ENCODE measurements around the gene FER1L5.
A peak's percentile ranks its signal among the peaks of the same experiment; 100 is the strongest.

The FER1L5 gene

GRCh38 chr2:96616535-96616934 lies 26.0 kb upstream of the FER1L5 start:
- Histone ChIP-seq H3K9me3 (ENCODE audit: control insufficient read depth in 2 of 2, low read length in 2 of 2) (no peaks in the 10 kb centered on the region), H3K36me3 (ENCODE audit: control insufficient read depth in 2 of 2, insufficient read depth in 2 of 2, low read length in 2 of 2) (peaks cover 29 to 37% of the 10 kb centered on the region in 2 donors), H3K27ac (ENCODE audit: low read length) (no peak overlapping the region), H3K27me3 (ENCODE audit: control insufficient read depth in 1 of 2, insufficient read depth in 2 of 2, low read length in 2 of 2) (no peaks in the 10 kb centered on the region), H3K4me1 (ENCODE audit: control insufficient read depth, insufficient read depth, low read length) (peaks cover 2% of the 10 kb centered on the region), H3K9ac (ENCODE audit: low read length in 2 of 2) (no peak overlapping the region), H3K4me3 (ENCODE audit: low read length in 2 of 2) (no peak overlapping the region)

GRCh38 chr2:96617012-96617411 lies 25.6 kb upstream of the FER1L5 start:
- H3K4me3 ChIP-seq (ENCODE audit: low read length in 2 of 2), result no peak overlapping the region
- H3K9me3 ChIP-seq (ENCODE audit: control insufficient read depth in 2 of 2, low read length in 2 of 2), result no peaks in the 10 kb centered on the region
- H3K27ac ChIP-seq (ENCODE audit: low read length), result no peak overlapping the region
- H3K9ac ChIP-seq (ENCODE audit: low read length in 2 of 2), result no peak overlapping the region
- peaks cover 2% of the 10 kb centered on the region for H3K4me1 ChIP-seq (ENCODE audit: control insufficient read depth, insufficient read depth, low read length)
- H3K36me3 ChIP-seq (ENCODE audit: control insufficient read depth in 2 of 2, insufficient read depth in 2 of 2, low read length in 2 of 2), result peaks cover 26 to 33% of the 10 kb centered on the region in 2 donors
- H3K27me3 ChIP-seq (ENCODE audit: control insufficient read depth in 1 of 2, insufficient read depth in 2 of 2, low read length in 2 of 2), result no peaks in the 10 kb centered on the region

DNA sequence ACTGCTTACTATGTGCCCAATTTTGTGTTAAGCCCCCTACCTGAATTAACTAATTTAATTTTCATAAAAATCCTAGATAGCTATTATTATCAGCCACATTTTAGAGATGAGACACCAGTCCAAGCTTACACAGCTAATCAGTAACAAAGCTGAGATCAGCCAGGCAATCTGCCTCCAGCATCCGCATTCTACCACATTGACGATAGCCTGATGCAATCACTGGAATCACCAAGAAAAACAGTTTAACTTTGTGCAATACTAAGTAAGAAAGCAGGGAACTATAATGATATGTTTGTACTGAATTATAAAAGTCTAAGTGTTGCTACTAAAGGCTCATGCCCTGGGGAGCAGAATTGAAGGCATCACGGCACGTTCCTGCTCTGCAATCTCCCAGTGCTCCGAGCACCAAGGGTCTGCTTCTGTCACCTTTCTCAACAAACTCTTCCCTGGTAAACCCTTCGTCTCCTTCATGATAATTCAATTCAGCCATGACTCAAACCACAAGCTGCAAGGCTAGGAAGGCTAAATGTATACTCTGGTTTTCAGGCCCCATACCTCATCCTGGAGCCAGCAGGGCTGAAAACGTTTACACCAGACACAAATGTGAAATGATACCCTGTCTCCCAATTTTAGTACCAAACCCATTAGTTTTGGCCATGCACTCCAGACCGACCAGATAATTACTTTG lies 23.8 kb upstream of the FER1L5 start:
- no peaks in the 10 kb centered on the region for H3K27me3 ChIP-seq (ENCODE audit: control insufficient read depth in 1 of 2, insufficient read depth in 2 of 2, low read length in 2 of 2)
- H3K4me3 ChIP-seq (ENCODE audit: low read length in 2 of 2), result no peak overlapping the region
- H3K36me3 ChIP-seq (ENCODE audit: control insufficient read depth in 2 of 2, insufficient read depth in 2 of 2, low read length in 2 of 2), result peaks cover 16 to 20% of the 10 kb centered on the region in 2 donors
- H3K9ac ChIP-seq (ENCODE audit: low read length in 2 of 2), result no peak overlapping the region
- H3K4me1 ChIP-seq (ENCODE audit: control insufficient read depth, insufficient read depth, low read length), result peaks cover 2% of the 10 kb centered on the region
- H3K27ac ChIP-seq (ENCODE audit: low read length), result no peak overlapping the region
- no peaks in the 10 kb centered on the region for H3K9me3 ChIP-seq (ENCODE audit: control insufficient read depth in 2 of 2, low read length in 2 of 2)

- Histone ChIP-seq H3K4me1 (ENCODE audit: control insufficient read depth, insufficient read depth, low read length) (peaks cover 4% of the 10 kb centered on the region), H3K36me3 (ENCODE audit: control insufficient read depth in 2 of 2, insufficient read depth in 2 of 2, low read length in 2 of 2) (peaks cover 13 to 14% of the 10 kb centered on the region in 2 donors), H3K4me3 (ENCODE audit: low read length in 2 of 2) (no peak overlapping the region), H3K27ac (ENCODE audit: low read length) (no peak overlapping the region), H3K9ac (ENCODE audit: low read length in 2 of 2) (no peak overlapping the region), H3K9me3 (ENCODE audit: control insufficient read depth in 2 of 2, low read length in 2 of 2) (no peaks in the 10 kb centered on the region), H3K27me3 (ENCODE audit: control insufficient read depth in 1 of 2, insufficient read depth in 2 of 2, low read length in 2 of 2) (no peaks in the 10 kb centered on the region)
Observed at GRCh38 chr2:96622544-96622943, 20.0 kb upstream of the FER1L5 start.

GRCh38 chr2:96623116-96623515 lies 19.4 kb upstream of the FER1L5 start:
- H3K27ac ChIP-seq (ENCODE audit: low read length), result no peak overlapping the region
- no peaks in the 10 kb centered on the region for H3K9me3 ChIP-seq (ENCODE audit: control insufficient read depth in 2 of 2, low read length in 2 of 2)
- H3K9ac ChIP-seq (ENCODE audit: low read length in 2 of 2), result no peak overlapping the region
- H3K36me3 ChIP-seq (ENCODE audit: control insufficient read depth in 2 of 2, insufficient read depth in 2 of 2, low read length in 2 of 2), result peaks cover 16 to 19% of the 10 kb centered on the region in 2 donors
- no peaks in the 10 kb centered on the region for H3K27me3 ChIP-seq (ENCODE audit: control insufficient read depth in 1 of 2, insufficient read depth in 2 of 2, low read length in 2 of 2)
- H3K4me3 ChIP-seq (ENCODE audit: low read length in 2 of 2), result no peak overlapping the region
- H3K4me1 ChIP-seq (ENCODE audit: control insufficient read depth, insufficient read depth, low read length), result peaks cover 4% of the 10 kb centered on the region

GRCh38 chr2:96625571-96626552 lies 16.7 kb upstream of the FER1L5 start:
- Histone ChIP-seq H3K9ac (ENCODE audit: low read length in 2 of 2) (no peak overlapping the region), H3K9me3 (ENCODE audit: control insufficient read depth in 2 of 2, low read length in 2 of 2) (no peaks in the 10 kb centered on the region), H3K4me1 (ENCODE audit: control insufficient read depth, insufficient read depth, low read length) (peaks cover 4% of the 10 kb centered on the region), H3K4me3 (ENCODE audit: low read length in 2 of 2) (no peak overlapping the region), H3K27me3 (ENCODE audit: control insufficient read depth in 1 of 2, insufficient read depth in 2 of 2, low read length in 2 of 2) (no peaks in the 10 kb centered on the region), H3K36me3 (ENCODE audit: control insufficient read depth in 2 of 2, insufficient read depth in 2 of 2, low read length in 2 of 2) (peaks cover 14 to 16% of the 10 kb centered on the region in 2 donors), H3K27ac (ENCODE audit: low read length) (no peak overlapping the region)

DNA sequence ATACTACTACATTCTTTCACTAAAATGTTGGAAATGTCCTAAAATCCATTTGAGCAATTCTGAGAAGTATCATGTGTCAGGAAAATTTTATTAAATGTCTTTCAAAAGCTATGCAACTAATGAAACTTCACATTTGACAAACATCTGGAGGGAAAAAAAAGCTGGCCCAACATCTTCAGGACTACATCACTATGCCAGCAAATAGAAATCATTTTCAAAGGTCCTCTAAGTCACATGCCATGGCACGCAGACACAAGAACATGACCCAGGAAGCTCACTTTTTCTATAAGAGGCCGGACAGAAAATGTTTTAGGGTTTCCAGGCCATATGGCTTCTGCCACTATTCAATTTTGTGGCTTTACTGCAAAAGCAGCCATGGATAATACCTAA lies 16.0 kb upstream of the FER1L5 start:
- peaks cover 18 to 21% of the 10 kb centered on the region in 2 donors for H3K36me3 ChIP-seq (ENCODE audit: control insufficient read depth in 2 of 2, insufficient read depth in 2 of 2, low read length in 2 of 2)
- no peak overlapping the region for H3K9ac ChIP-seq (ENCODE audit: low read length in 2 of 2)
- H3K27ac ChIP-seq (ENCODE audit: low read length), result no peak overlapping the region
- H3K9me3 ChIP-seq (ENCODE audit: control insufficient read depth in 2 of 2, low read length in 2 of 2), result no peaks in the 10 kb centered on the region
- peaks cover 4% of the 10 kb centered on the region for H3K4me1 ChIP-seq (ENCODE audit: control insufficient read depth, insufficient read depth, low read length)
- no peak overlapping the region for H3K4me3 ChIP-seq (ENCODE audit: low read length in 2 of 2)
- H3K27me3 ChIP-seq (ENCODE audit: control insufficient read depth in 1 of 2, insufficient read depth in 2 of 2, low read length in 2 of 2), result no peaks in the 10 kb centered on the region

DNA sequence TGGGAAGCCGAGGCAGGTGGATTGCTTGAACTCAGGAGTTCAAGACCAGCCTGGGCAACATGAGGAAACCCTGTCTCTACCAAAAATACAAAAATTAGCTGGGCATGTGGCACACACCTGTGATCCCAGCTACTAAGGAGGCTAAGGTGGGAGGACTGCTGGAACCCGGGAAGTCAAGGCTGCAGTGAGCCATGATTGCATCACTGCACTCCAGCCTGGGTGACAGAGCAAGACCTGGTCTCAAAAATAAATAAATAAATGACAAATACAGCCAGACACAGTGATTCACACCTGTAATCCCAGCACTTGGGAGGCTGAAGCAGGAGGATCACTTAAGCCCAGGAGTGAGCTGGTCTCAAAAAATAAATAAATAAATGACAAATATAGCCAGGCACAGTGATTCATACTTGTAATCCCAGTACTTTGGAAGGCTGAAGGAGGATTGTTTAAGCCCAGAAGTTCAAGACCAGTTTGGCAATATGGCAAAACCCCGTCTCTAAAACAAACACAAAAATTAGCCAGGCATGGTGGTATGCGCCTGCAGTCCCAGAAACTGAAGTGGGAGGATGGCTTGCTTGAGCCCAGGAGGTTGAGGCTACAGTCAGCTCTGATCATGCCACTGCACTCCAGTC lies 10.6 kb upstream of the FER1L5 start:
- Histone ChIP-seq H3K4me3 (ENCODE audit: low read length in 2 of 2) (no peak overlapping the region), H3K9me3 (ENCODE audit: control insufficient read depth in 2 of 2, low read length in 2 of 2) (no peaks in the 10 kb centered on the region), H3K27ac (ENCODE audit: low read length) (no peak overlapping the region), H3K36me3 (ENCODE audit: control insufficient read depth in 2 of 2, insufficient read depth in 2 of 2, low read length in 2 of 2) (peaks cover 22 to 24% of the 10 kb centered on the region in 2 donors), H3K4me1 (ENCODE audit: control insufficient read depth, insufficient read depth, low read length) (peaks cover 3% of the 10 kb centered on the region), H3K27me3 (ENCODE audit: control insufficient read depth in 1 of 2, insufficient read depth in 2 of 2, low read length in 2 of 2) (no peaks in the 10 kb centered on the region), H3K9ac (ENCODE audit: low read length in 2 of 2) (no peak overlapping the region)

DNA sequence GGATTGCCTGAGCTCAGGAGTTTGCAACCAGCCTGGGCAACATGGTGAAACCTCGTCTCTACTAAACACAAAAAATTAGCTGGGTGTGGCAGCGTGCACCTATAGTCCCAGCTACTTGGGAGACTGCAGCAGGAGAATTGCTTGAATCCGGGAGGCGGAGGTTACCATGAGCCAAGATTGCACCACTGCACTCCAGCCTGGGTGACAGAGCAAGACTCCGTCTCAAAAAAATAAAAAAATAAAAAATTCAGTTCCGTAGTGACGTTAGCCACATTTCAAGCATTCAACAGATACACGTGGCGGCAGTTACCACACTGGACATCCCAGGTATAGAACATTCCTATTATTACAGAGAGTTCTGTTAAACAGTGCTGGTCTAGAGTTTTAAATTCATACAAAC lies 8.9 kb upstream of the FER1L5 start:
- no peak overlapping the region for H3K9ac ChIP-seq (ENCODE audit: low read length in 2 of 2)
- H3K9me3 ChIP-seq (ENCODE audit: control insufficient read depth in 2 of 2, low read length in 2 of 2), result no peaks in the 10 kb centered on the region
- peaks cover 16 to 17% of the 10 kb centered on the region in 2 donors for H3K36me3 ChIP-seq (ENCODE audit: control insufficient read depth in 2 of 2, insufficient read depth in 2 of 2, low read length in 2 of 2)
- H3K27me3 ChIP-seq (ENCODE audit: control insufficient read depth in 1 of 2, insufficient read depth in 2 of 2, low read length in 2 of 2), result no peaks in the 10 kb centered on the region
- peaks cover 8% of the 10 kb centered on the region for H3K4me1 ChIP-seq (ENCODE audit: control insufficient read depth, insufficient read depth, low read length)
- H3K4me3 ChIP-seq (ENCODE audit: low read length in 2 of 2), result no peak overlapping the region
- H3K27ac ChIP-seq (ENCODE audit: low read length), result no peak overlapping the region

- Histone ChIP-seq H3K9ac (ENCODE audit: low read length in 2 of 2) (peak overlapping the region; percentile 83 to 90), H3K4me3 (ENCODE audit: low read length in 2 of 2) (peak overlapping the region; percentile 85 to 87), H3K9me3 (ENCODE audit: control insufficient read depth in 2 of 2, low read length in 2 of 2) (no peaks in the 10 kb centered on the region), H3K27me3 (ENCODE audit: control insufficient read depth in 1 of 2, insufficient read depth in 2 of 2, low read length in 2 of 2) (no peaks in the 10 kb centered on the region), H3K27ac (ENCODE audit: low read length) (no peak overlapping the region), H3K4me1 (ENCODE audit: control insufficient read depth, insufficient read depth, low read length) (peaks cover 9% of the 10 kb centered on the region), H3K36me3 (ENCODE audit: control insufficient read depth in 2 of 2, insufficient read depth in 2 of 2, low read length in 2 of 2) (peaks cover 3 to 6% of the 10 kb centered on the region in 2 donors)
Observed at GRCh38 chr2:96636551-96637171, 5.9 kb upstream of the FER1L5 start.

Measured in stomach smooth muscle (tissue), 2 donors.